Neural cell (in vitro differentiated cells): Measurements from ENCODE around the gene MYO3B. TPM values are rescaled to one million over a fixed set of nuclear protein-coding genes. Genes with fewer than 3 reads are reported as not detected.

Experiments used
- H2AFZ ChIP-seq: fragments of 200-600, 300-800 bp; sonication (generic), shearing (Covaris generic); 2 replicates; pipeline ENCODE4 v1.6.0; 2014; ENCODE audit warnings: low read depth, mild to moderate bottlenecking, antibody characterized with exemption, low read length, moderate library complexity
- H3F3A ChIP-seq: fragments of 200-600 bp; shearing (Covaris generic); 2 replicates; pipeline ENCODE4 v1.6.1; 2016; ENCODE audit warnings: mild to moderate bottlenecking, moderate library complexity, mixed read lengths, antibody characterized with exemption, low read length; ENCODE audit not compliant: insufficient read depth, poor library complexity, severe bottlenecking
- H3K27ac ChIP-seq: fragments of 200-600, 300-800 bp; sonication (generic), shearing (Covaris generic); 2 replicates; pipeline ENCODE4 v1.5.1; 2014; ENCODE audit warnings: mild to moderate bottlenecking, low read length, moderate library complexity
- H3K27me3 ChIP-seq: fragments of 300-800, 200-600 bp; sonication (generic), shearing (Covaris generic); 2 replicates; pipeline ENCODE4 v1.6.0; 2014; ENCODE audit warnings: mild to moderate bottlenecking, low read depth, low read length, moderate library complexity; ENCODE audit not compliant: insufficient read depth
- H3K36me3 ChIP-seq: fragments of 300-800, 200-600 bp; sonication (generic), shearing (Covaris generic); 2 replicates; pipeline ENCODE4 v1.5.1; 2014; ENCODE audit warnings: mild to moderate bottlenecking, antibody characterized with exemption, low read length, moderate library complexity; ENCODE audit not compliant: insufficient read depth
- H3K4me2 ChIP-seq: fragments of 300-800, 200-600 bp; sonication (generic), shearing (Covaris generic); 2 replicates; pipeline ENCODE4 v1.6.0; 2014; ENCODE audit warnings: mild to moderate bottlenecking, low read length
- H3K4me3 ChIP-seq: fragments of 300-800, 200-600 bp; sonication (generic), shearing (Covaris generic); 2 replicates; pipeline ENCODE4 v1.5.1; 2014; ENCODE audit warnings: mild to moderate bottlenecking, low read length, moderate library complexity
- H3K79me2 ChIP-seq: fragments of 200-600 bp; shearing (Covaris generic); replicated peaks from 2 replicates; pipeline ENCODE4 v1.6.0; 2014; ENCODE audit warnings: mild to moderate bottlenecking, low read length, moderate library complexity; ENCODE audit not compliant: insufficient read depth
- H3K9ac ChIP-seq: fragments of 300-800, 200-600 bp; sonication (generic), shearing (Covaris generic); 2 replicates; pipeline ENCODE4 v1.6.1; 2016; ENCODE audit warnings: mild to moderate bottlenecking, low read length, mixed read lengths
- H3K9me2 ChIP-seq: fragments of 200-600 bp; shearing (Covaris generic); 2 replicates; pipeline ENCODE4 v1.6.1; 2016; ENCODE audit warnings: mild to moderate bottlenecking, low read length, mixed read lengths; ENCODE audit not compliant: insufficient read depth
- H3K9me3 ChIP-seq: fragments of 200-600, 300-800 bp; sonication (generic), shearing (Covaris generic); 2 replicates; pipeline ENCODE4 v1.6.1; 2016; ENCODE audit warnings: mild to moderate bottlenecking, mixed run types, low read length, moderate library complexity, mixed read lengths
- H4K20me1 ChIP-seq: fragments of 200-600 bp; shearing (Covaris generic); 2 replicates; pipeline ENCODE4 v1.6.1; 2016; ENCODE audit warnings: mild to moderate bottlenecking, mixed run types; ENCODE audit not compliant: insufficient read depth
- EP300 ChIP-seq: fragments of 450-650 bp; conservative IDR thresholded peaks from 2 replicates; pipeline ENCODE4 v1.6.1; 2014; ENCODE audit warnings: antibody characterized with exemption, mild to moderate bottlenecking, moderate library complexity; ENCODE audit not compliant: poor library complexity, severe bottlenecking
- EZH2 ChIP-seq: fragments of 200-600, 300-800 bp; shearing (Covaris generic), sonication (generic); IDR thresholded peaks from 2 replicates; pipeline ENCODE4 v1.6.1; 2014; ENCODE audit warnings: antibody characterized with exemption, low read length, borderline replicate concordance, mild to moderate bottlenecking; ENCODE audit not compliant: insufficient read depth, poor library complexity, severe bottlenecking
- MXI1 ChIP-seq: fragments of 450-650 bp; conservative IDR thresholded peaks from 2 replicates; pipeline ENCODE4 v1.6.1; 2014; ENCODE audit warnings: antibody characterized with exemption, mild to moderate bottlenecking; ENCODE audit not compliant: poor library complexity, severe bottlenecking
- POLR2AphosphoS5 ChIP-seq: IDR thresholded peaks from 2 replicates; pipeline ENCODE4 v1.6.1; 2012
- RAD21 ChIP-seq: fragments of 450-650 bp; conservative IDR thresholded peaks from 2 replicates; pipeline ENCODE4 v1.6.1; 2014; ENCODE audit warnings: antibody characterized with exemption, mild to moderate bottlenecking, moderate library complexity
- TAF1 ChIP-seq: IDR thresholded peaks from 2 replicates; pipeline ENCODE4 v1.6.1; 2012; ENCODE audit warnings: low read depth
- polyA plus RNA-seq: library from polyadenylated mRNA; depleted of rRNA; stranded (reverse); fragments of >200 nt; gene quantifications from 2 replicates; pipeline ENCODE4 v1.2.3, GENCODE V29; 2014
- TF ChIP-seq, protein P1 (sequence below): IDR thresholded peaks from 2 replicates; pipeline ENCODE4 v1.6.1; 2012; ENCODE audit warnings: borderline replicate concordance
- TF ChIP-seq, protein P2 (sequence below): fragments of 450-650 bp; IDR thresholded peaks from 2 replicates; pipeline ENCODE4 v1.5.1; 2014; ENCODE audit warnings: antibody characterized with exemption, mild to moderate bottlenecking, moderate library complexity; ENCODE audit not compliant: poor library complexity, severe bottlenecking

MYO3B gene
- polyA plus RNA-seq, 1 donor from 2014 or later: 0.11 TPM

- no peak for TF ChIP-seq TAF1
- TF ChIP-seq RAD21: no peak
Observed at GRCh38 chr2:170301626-170302025, 123.7 kb downstream of the MYO3B start (continued).

DNA sequence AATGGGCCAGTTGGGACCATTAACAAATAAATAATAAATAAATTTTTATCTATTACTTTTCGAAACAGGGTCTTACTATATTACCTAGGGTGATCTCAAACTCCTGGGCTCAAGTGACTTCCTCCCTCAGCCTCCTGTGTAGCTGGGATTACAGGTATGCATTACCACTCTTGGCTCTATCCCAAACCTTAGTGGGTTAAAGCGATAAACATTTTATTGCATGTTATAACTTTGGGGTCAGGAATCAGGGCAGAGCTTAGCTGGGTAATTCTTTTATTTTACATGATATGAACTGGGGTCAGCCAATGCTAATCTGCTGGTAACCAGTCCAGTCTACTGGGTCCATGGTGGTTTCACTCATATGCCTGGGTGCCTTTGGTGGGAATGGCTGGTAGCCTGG, 127.8 kb downstream of the MYO3B start:
- H3F3A ChIP-seq: no peaks in the 10 kb centered on the region
- H3K27me3 ChIP-seq: no peaks in the 10 kb centered on the region
- H3K4me2 ChIP-seq: no peak overlapping the region
- no peak overlapping the region for H3K9ac ChIP-seq
- H3K36me3 ChIP-seq: no peaks in the 10 kb centered on the region
- H3K9me2 ChIP-seq: no peaks in the 10 kb centered on the region
- H4K20me1 ChIP-seq: no peaks in the 10 kb centered on the region
- TF ChIP-seq EP300: no peak
- H2AFZ ChIP-seq: no peak overlapping the region
- no peaks in the 10 kb centered on the region for H3K9me3 ChIP-seq
- H3K27ac ChIP-seq: no peak overlapping the region
- H3K4me3 ChIP-seq: no peak overlapping the region
- no peaks in the 10 kb centered on the region for H3K79me2 ChIP-seq

DNA sequence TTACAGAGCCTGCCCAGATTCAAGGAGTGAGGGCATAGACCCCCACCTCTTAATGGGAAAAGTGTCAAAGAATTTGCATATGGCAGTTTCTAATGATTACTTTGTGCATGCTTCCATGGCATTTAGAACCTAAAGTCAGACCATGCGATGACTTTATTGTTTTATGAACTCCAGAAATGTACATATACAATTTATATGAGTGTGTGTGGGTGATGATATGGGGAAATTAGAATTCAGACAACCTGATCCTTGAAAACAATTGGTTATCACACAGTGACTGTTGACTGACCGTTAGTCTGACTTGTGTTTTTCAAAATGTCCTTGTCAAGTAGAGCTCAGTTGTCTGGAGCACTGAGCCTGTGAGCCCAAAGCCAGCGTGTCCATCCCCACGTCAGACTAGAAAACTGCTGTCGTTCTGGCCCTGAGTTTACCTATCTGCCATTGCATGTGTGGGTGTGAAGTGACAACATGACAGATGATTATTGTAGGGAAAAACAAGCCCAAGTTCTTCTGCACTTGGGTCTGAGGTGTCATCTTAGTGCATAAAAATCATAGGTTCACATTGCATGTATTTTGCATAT, 128.4 kb downstream of the MYO3B start:
- Histone ChIP-seq H3F3A (no peaks in the 10 kb centered on the region), H3K4me3 (no peak overlapping the region), H3K79me2 (no peaks in the 10 kb centered on the region), H3K27ac (no peak overlapping the region), H3K27me3 (no peaks in the 10 kb centered on the region), H4K20me1 (no peaks in the 10 kb centered on the region), H3K9me3 (no peaks in the 10 kb centered on the region), H3K9ac (no peak overlapping the region), H3K36me3 (no peaks in the 10 kb centered on the region), H3K4me2 (no peak overlapping the region), H2AFZ (no peak overlapping the region), H3K9me2 (no peaks in the 10 kb centered on the region)
- no peak for TF ChIP-seq EP300
- TF ChIP-seq, protein P1, sequence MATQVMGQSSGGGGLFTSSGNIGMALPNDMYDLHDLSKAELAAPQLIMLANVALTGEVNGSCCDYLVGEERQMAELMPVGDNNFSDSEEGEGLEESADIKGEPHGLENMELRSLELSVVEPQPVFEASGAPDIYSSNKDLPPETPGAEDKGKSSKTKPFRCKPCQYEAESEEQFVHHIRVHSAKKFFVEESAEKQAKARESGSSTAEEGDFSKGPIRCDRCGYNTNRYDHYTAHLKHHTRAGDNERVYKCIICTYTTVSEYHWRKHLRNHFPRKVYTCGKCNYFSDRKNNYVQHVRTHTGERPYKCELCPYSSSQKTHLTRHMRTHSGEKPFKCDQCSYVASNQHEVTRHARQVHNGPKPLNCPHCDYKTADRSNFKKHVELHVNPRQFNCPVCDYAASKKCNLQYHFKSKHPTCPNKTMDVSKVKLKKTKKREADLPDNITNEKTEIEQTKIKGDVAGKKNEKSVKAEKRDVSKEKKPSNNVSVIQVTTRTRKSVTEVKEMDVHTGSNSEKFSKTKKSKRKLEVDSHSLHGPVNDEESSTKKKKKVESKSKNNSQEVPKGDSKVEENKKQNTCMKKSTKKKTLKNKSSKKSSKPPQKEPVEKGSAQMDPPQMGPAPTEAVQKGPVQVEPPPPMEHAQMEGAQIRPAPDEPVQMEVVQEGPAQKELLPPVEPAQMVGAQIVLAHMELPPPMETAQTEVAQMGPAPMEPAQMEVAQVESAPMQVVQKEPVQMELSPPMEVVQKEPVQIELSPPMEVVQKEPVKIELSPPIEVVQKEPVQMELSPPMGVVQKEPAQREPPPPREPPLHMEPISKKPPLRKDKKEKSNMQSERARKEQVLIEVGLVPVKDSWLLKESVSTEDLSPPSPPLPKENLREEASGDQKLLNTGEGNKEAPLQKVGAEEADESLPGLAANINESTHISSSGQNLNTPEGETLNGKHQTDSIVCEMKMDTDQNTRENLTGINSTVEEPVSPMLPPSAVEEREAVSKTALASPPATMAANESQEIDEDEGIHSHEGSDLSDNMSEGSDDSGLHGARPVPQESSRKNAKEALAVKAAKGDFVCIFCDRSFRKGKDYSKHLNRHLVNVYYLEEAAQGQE: no peak

GRCh38 chr2:170307052-170307451, 129.1 kb downstream of the MYO3B start:
- Histone ChIP-seq H3K9me2 (no peaks in the 10 kb centered on the region), H2AFZ (no peak overlapping the region), H3K27me3 (no peaks in the 10 kb centered on the region), H3K4me3 (no peak overlapping the region), H3K27ac (no peak overlapping the region), H3K79me2 (no peaks in the 10 kb centered on the region), H3K4me2 (no peak overlapping the region), H3K9ac (no peak overlapping the region), H3F3A (no peaks in the 10 kb centered on the region), H4K20me1 (no peaks in the 10 kb centered on the region), H3K9me3 (no peaks in the 10 kb centered on the region), H3K36me3 (no peaks in the 10 kb centered on the region)
- TF ChIP-seq, protein P2, sequence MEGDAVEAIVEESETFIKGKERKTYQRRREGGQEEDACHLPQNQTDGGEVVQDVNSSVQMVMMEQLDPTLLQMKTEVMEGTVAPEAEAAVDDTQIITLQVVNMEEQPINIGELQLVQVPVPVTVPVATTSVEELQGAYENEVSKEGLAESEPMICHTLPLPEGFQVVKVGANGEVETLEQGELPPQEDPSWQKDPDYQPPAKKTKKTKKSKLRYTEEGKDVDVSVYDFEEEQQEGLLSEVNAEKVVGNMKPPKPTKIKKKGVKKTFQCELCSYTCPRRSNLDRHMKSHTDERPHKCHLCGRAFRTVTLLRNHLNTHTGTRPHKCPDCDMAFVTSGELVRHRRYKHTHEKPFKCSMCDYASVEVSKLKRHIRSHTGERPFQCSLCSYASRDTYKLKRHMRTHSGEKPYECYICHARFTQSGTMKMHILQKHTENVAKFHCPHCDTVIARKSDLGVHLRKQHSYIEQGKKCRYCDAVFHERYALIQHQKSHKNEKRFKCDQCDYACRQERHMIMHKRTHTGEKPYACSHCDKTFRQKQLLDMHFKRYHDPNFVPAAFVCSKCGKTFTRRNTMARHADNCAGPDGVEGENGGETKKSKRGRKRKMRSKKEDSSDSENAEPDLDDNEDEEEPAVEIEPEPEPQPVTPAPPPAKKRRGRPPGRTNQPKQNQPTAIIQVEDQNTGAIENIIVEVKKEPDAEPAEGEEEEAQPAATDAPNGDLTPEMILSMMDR: no peak
- TF ChIP-seq POLR2AphosphoS5: no peak
- no peak for TF ChIP-seq EZH2
- no peak for TF ChIP-seq MXI1
- TF ChIP-seq, protein P1: no peak
